Activated T-helper 2 cell treated with anti-CD3 and anti-CD28 coated beads, Interferon-gamma antibody, Interleukin-2, Interleukin-4, amounts not matched to agents 10 μg/mL and 5 μg/mL and 100 μg/mL, durations not matched to agents 14 hours and 24 hours and 36 hours (primary cell): ENCODE data around the gene RBM38. TPM values are rescaled to one million over a fixed set of nuclear protein-coding genes. Genes with fewer than 3 reads are reported as not detected.

Experiments
- DNase-seq: peaks from one replicate; pipeline ENCODE4 v3.0.0; 2021; ENCODE audit warnings: low spot score
- H3K27ac Mint-ChIP-seq: one replicate; pipeline ENCODE4 v1.8.0; 2021; ENCODE audit warnings: mixed read lengths
- H3K27me3 Mint-ChIP-seq: one replicate; pipeline ENCODE4 v1.8.0; 2021; ENCODE audit warnings: low read depth, mixed read lengths
- H3K36me3 Mint-ChIP-seq: one replicate; pipeline ENCODE4 v1.8.0; 2021; ENCODE audit warnings: low read depth, mixed read lengths
- H3K4me1 Mint-ChIP-seq: one replicate; pipeline ENCODE4 v1.8.0; 2021; ENCODE audit warnings: low read depth, mixed read lengths
- H3K4me3 Mint-ChIP-seq: one replicate; pipeline ENCODE4 v1.8.0; 2021; ENCODE audit warnings: low read depth, mild to moderate bottlenecking, moderate library complexity, mixed read lengths
- H3K9me3 Mint-ChIP-seq: one replicate; pipeline ENCODE4 v1.8.0; 2021; ENCODE audit warnings: mixed read lengths
- intact Hi-C: fragments of 100-400 bp; cut with micrococcal nuclease; formaldehyde crosslinking; loops from one replicate; pipeline ENCODE4 v1.15.1; 2023
- total RNA-seq: library from RNA; stranded (reverse); gene quantifications from 2 replicates; pipeline ENCODE4 v1.2.3, GENCODE V29; 2022

RBM38 gene
- total RNA-seq, 1 donor from 2014 or later = 88.9 TPM

DNA sequence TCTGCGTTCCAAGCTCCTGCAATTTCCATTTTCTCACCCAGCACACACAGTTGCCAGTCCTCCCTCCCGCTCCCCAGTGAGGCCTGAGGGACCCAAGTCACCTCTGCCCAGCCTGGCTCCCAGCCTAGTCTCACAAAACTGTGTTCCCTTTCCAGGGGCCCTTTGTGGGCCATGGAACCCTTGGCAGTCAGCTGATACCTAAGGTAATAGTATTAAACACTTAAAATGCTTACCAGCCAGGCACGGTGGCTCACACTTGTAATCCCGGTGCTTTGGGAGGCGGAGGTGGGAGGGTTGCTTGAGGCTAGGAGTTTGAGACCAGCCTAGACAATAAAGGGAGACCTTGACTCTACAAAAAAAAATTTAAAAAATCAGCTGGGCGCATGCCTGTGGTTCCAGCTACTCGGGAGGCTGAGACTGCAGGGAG, 3.2 kb upstream of the RBM38 start:
- Mint-ChIP-seq H3K4me3 (no peak overlapping the region), H3K9me3 (no peaks in the 10 kb centered on the region), H3K27me3 (no peaks in the 10 kb centered on the region), H3K4me1 (peaks cover 13% of the 10 kb centered on the region), H3K27ac (no peak overlapping the region), H3K36me3 (peaks cover 18% of the 10 kb centered on the region)
- intact Hi-C loops = no loop called here
- no peak for DNase-seq

- Mint-ChIP-seq H3K36me3 (peaks cover 28% of the 10 kb centered on the region), H3K27me3 (no peaks in the 10 kb centered on the region), H3K4me1 (peaks cover 23% of the 10 kb centered on the region), H3K27ac (peak overlapping the region; percentile 98), H3K4me3 (peak overlapping the region; percentile 89), H3K9me3 (no peaks in the 10 kb centered on the region)
- peak; percentile 63 for DNase-seq
- intact Hi-C loops = loop anchor here (1.0 kb wide), 1 partner anchor 38 kb away; the partner anchor contains the start of gene RAE1
Observed at GRCh38 chr20:57388953-57389694, 2.1 kb upstream of the RBM38 start.

DNA sequence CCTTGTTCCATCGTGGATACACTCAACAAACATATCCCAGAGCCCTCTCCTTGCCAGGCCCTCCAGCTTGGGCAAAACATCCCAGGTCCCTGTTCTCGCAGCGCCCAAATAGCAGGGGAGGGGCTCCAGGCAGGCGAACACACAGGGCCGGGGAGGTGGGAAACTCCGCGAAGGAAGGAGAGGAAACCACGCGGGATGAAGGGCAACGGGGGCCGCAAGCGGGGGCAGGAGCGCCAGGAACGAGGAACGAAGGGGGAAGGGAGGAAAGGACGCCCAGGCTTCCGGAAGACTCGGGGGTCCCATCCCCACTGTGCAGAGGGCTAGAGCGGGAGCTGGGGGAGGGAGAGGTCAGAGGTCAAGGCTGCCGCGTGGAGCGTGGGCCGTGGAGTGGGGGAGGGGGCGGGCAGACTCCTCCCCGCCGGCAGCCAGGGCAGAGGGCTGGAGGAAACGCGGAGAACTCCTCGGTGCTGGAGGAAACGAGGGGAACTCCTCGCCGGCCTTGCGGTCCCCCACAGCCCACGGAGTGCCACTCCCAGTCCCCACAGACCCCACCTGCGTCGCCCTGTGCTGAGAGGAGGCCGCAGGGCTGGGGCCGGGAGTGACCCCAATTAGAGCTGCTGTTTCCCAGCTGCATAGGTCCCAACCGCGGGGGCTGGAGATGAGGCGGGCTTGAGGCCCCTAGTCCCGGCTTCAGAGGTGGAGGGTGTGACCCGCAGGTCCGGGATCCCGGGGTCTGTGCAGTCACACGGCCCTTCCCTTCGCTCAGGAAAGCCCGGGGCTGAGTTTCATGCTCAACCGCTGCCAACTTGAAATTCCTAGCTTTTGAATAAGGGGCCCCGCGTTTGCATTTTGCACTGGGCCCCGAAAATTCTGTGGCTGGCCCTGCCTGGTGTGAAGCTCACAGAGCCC, 1.2 kb upstream of the RBM38 start:
- intact Hi-C loops = loop anchor here (1.0 to 10.0 kb wide), 6 partner anchors 39 to 1775 kb away; partner anchors contain the start of genes RAE1, STX16 and ZNF831
- H3K27me3 Mint-ChIP-seq = no peaks in the 10 kb centered on the region
- H3K9me3 Mint-ChIP-seq = no peaks in the 10 kb centered on the region
- H3K36me3 Mint-ChIP-seq = peaks cover 32% of the 10 kb centered on the region
- DNase-seq = peak; percentile 54
- peak overlapping the region; percentile 89 for H3K4me3 Mint-ChIP-seq
- H3K4me1 Mint-ChIP-seq = peaks cover 27% of the 10 kb centered on the region
- peak overlapping the region; percentile 98 for H3K27ac Mint-ChIP-seq

- intact Hi-C loops = loop anchor here (1.0 to 10.0 kb wide), 6 partner anchors 8 to 1773 kb away; partner anchors contain the start of genes STX16 and ZNF831
- H3K9me3 Mint-ChIP-seq = no peaks in the 10 kb centered on the region
- H3K36me3 Mint-ChIP-seq = peaks cover 43% of the 10 kb centered on the region
- H3K4me1 Mint-ChIP-seq = peaks cover 36% of the 10 kb centered on the region
- no peaks in the 10 kb centered on the region for H3K27me3 Mint-ChIP-seq
- DNase-seq = no peak
- peak overlapping the region; percentile 89 for H3K27ac Mint-ChIP-seq
- H3K4me3 Mint-ChIP-seq = peak overlapping the region; percentile 91
Observed at GRCh38 chr20:57391439-57392301, 474 bp downstream of the RBM38 start.

GRCh38 chr20:57392512-57393271, 1.5 kb downstream of the RBM38 start:
- intact Hi-C loops = loop anchor here (5.0 to 10.0 kb wide), 5 partner anchors 225 to 1772 kb away; partner anchors contain the start of genes STX16 and ZNF831
- no peaks in the 10 kb centered on the region for H3K27me3 Mint-ChIP-seq
- H3K4me1 Mint-ChIP-seq = peaks cover 46% of the 10 kb centered on the region
- no peaks in the 10 kb centered on the region for H3K9me3 Mint-ChIP-seq
- peak; percentile 81 for DNase-seq
- H3K36me3 Mint-ChIP-seq = peaks cover 54% of the 10 kb centered on the region
- H3K4me3 Mint-ChIP-seq = peak overlapping the region; percentile 91
- peak overlapping the region; percentile 89 for H3K27ac Mint-ChIP-seq

- Mint-ChIP-seq H3K9me3 (no peaks in the 10 kb centered on the region), H3K36me3 (peaks cover 60% of the 10 kb centered on the region), H3K27ac (peak overlapping the region; percentile 89), H3K27me3 (no peaks in the 10 kb centered on the region), H3K4me3 (peak overlapping the region; percentile 91), H3K4me1 (peaks cover 51% of the 10 kb centered on the region)
- no peak for DNase-seq
- intact Hi-C loops = loop anchor here (5.0 to 10.0 kb wide), 5 partner anchors 224 to 1771 kb away; partner anchors contain the start of genes STX16 and ZNF831
Observed at GRCh38 chr20:57393321-57394120, 2.3 kb downstream of the RBM38 start.

GRCh38 chr20:57394121-57395082, 3.2 kb downstream of the RBM38 start:
- Mint-ChIP-seq H3K36me3 (peaks cover 69% of the 10 kb centered on the region), H3K4me3 (peak overlapping the region; percentile 91), H3K27ac (peak overlapping the region; percentile 46), H3K4me1 (peaks cover 58% of the 10 kb centered on the region), H3K9me3 (no peaks in the 10 kb centered on the region), H3K27me3 (no peaks in the 10 kb centered on the region)
- intact Hi-C loops = loop anchor here (5.0 to 10.0 kb wide), 7 partner anchors 223 to 1770 kb away; partner anchors contain the start of genes PMEPA1, STX16, VAPB and ZNF831
- no peak for DNase-seq

GRCh38 chr20:57395111-57395966, 4.1 kb downstream of the RBM38 start:
- Mint-ChIP-seq H3K27ac (no peak overlapping the region), H3K4me1 (peaks cover 59% of the 10 kb centered on the region), H3K9me3 (no peaks in the 10 kb centered on the region), H3K4me3 (peak overlapping the region; percentile 17), H3K27me3 (no peaks in the 10 kb centered on the region), H3K36me3 (peaks cover 76% of the 10 kb centered on the region)
- intact Hi-C loops = loop anchor here (5.0 to 10.0 kb wide), 5 partner anchors 317 to 1769 kb away; partner anchors contain the start of genes PMEPA1, STX16, VAPB and ZNF831
- DNase-seq = no peak

- DNase-seq = no peak
- Mint-ChIP-seq H3K4me1 (peaks cover 59% of the 10 kb centered on the region), H3K27me3 (no peaks in the 10 kb centered on the region), H3K9me3 (no peaks in the 10 kb centered on the region), H3K27ac (peak overlapping the region; percentile 70), H3K4me3 (peak overlapping the region; percentile 39), H3K36me3 (peaks cover 86% of the 10 kb centered on the region)
- intact Hi-C loops = loop anchor here (5.0 to 10.0 kb wide), 5 partner anchors 316 to 1768 kb away; partner anchors contain the start of genes PMEPA1, STX16, VAPB and ZNF831
Observed at GRCh38 chr20:57396212-57396983, 5.2 kb downstream of the RBM38 start.
